ENCODE measurements around the gene RAMP1. TPM values are rescaled to one million over a fixed set of nuclear protein-coding genes. Genes with fewer than 3 reads are reported as not detected.

The RAMP1 gene
- polyA plus RNA-seq, 4 donors: 61.6 to 155 (median 88.0) TPM

DNA sequence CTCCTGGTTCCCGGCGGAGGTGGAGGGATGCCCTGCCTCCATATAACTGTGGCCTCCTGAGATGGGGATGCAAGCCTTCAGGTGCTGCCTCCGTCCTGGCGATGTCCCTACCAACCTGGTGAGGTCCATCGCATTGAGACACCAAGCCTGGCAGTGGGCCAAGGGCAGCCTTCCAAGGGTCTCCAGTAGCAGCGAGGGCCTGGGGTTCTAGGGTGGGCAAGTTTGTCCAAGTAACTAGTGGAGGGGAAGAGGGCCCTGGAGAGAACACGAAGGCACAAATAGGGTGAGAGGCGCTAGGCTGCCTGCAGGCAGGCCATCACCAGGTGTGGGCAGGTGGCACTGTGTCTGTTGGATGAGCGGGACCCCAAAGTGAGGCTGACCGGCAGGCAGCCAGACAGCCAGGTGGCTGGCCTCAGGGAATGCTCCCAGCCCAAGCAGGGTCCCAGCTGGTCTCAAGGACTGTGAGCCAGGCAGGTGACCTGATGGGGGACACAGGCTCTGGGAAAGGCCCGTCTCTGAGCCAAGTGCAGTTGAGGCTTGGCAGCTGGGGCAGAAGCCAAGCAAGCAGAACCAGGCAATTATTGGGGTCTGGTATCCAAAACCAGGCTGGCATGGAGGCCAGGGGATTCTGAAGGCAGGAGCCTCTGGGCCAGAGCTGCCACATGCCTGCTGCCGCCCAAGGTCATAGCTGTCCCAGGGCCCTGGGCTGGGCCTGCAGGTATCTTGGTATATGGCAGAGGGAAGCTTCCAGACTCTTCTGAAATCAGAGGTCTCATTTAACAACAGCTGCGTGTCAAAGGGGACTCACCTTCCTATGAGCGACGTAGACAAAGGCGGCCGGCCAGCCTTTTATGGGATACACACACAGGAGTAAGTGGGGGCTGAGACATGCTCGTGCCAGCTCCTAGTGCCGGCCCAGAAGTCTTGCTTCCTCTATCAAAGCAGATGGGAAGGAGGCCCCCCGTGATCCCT, 23.4 kb downstream of the RAMP1 start:
- 85 to 93% (median 89%) methylated on average over 20 of the region's 20 CpGs for WGBS, 3 donors
- no peak overlapping the region for H3K4me3 ChIP-seq (ENCODE audit: low read depth in 1 of 3, low read length in 3 of 3)
- no peak overlapping the region for H3K27ac ChIP-seq (ENCODE audit: low read depth in 1 of 3, low read length in 2 of 3)
- H3K27me3 ChIP-seq (ENCODE audit: control insufficient read depth in 3 of 3, insufficient read depth in 3 of 3, low read length in 3 of 3): no peaks in the 10 kb centered on the region
- DNase-seq: no peak
- no peaks in the 10 kb centered on the region for H3K9me3 ChIP-seq (ENCODE audit: control insufficient read depth in 2 of 2, insufficient read depth in 1 of 2, low read depth in 1 of 2, low read length in 1 of 2)
- peaks cover 0 to 80% (median 0%) of the 10 kb centered on the region in 3 donors for H3K36me3 ChIP-seq (ENCODE audit: control insufficient read depth in 3 of 3, insufficient read depth in 2 of 3, low read depth in 1 of 3, low read length in 3 of 3)
- FAIRE-seq: no peak
- H3K4me1 ChIP-seq (ENCODE audit: control insufficient read depth in 3 of 3, insufficient read depth in 2 of 3, low read depth in 1 of 3, low read length in 2 of 3): no peaks in the 10 kb centered on the region

DNA sequence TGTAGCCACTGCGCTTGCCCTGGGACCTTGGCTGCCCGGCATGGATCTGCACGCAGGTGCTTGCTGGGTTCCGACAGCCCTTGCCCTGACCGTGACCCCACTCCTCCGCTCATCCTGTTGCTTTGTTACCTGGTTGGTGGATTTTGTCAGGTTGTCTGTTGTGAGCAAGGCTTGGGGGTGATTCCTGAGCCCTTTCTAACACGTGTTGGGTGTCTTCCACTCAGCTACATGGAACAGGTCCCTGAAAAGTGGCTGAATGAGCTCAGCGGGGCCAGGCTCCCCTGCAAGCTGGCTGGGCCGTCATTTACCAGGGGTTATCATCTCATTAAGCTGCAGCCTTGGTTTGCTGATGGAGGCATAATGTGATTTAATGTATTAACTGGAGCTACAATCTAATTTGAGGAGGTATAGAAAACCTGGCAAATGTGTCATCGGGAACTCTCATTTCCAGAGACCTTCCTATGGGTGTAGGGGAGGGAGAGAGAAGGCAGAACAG, 24.6 kb downstream of the RAMP1 start:
- no peak for DNase-seq
- no peak overlapping the region for H3K27ac ChIP-seq (ENCODE audit: low read depth in 1 of 3, low read length in 2 of 3)
- no peak overlapping the region for H3K4me3 ChIP-seq (ENCODE audit: low read depth in 1 of 3, low read length in 3 of 3)
- no peak for FAIRE-seq
- WGBS, 3 donors: 91 to 94% (median 92%) methylated on average over 10 of the region's 10 CpGs
- H3K36me3 ChIP-seq (ENCODE audit: control insufficient read depth in 3 of 3, insufficient read depth in 2 of 3, low read depth in 1 of 3, low read length in 3 of 3): peaks cover 0 to 70% (median 0%) of the 10 kb centered on the region in 3 donors
- no peaks in the 10 kb centered on the region for H3K9me3 ChIP-seq (ENCODE audit: control insufficient read depth in 2 of 2, insufficient read depth in 1 of 2, low read depth in 1 of 2, low read length in 1 of 2)
- H3K4me1 ChIP-seq (ENCODE audit: control insufficient read depth in 3 of 3, insufficient read depth in 2 of 3, low read depth in 1 of 3, low read length in 2 of 3): no peaks in the 10 kb centered on the region
- H3K27me3 ChIP-seq (ENCODE audit: control insufficient read depth in 3 of 3, insufficient read depth in 3 of 3, low read length in 3 of 3): no peaks in the 10 kb centered on the region

DNA sequence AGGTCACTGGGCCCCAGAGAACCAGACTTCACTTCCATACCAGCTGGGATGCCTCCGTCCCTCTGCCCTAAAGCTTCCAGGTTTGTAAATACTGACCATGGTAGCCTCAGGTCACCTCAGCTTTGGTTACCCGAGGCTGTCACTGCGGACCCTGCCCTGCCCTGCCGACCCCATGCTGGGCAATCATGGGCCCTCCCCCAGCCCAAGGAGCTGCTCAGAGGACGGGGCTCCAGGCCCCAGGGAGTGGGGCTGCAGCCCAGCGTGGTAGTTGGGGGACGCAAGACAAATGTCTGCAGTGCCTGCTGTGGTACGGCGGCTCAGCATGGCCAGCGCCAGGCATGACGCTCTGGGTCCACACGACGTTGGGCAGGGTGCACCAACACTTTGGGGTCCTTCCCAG, 25.3 kb downstream of the RAMP1 start:
- Histone ChIP-seq H3K27ac (ENCODE audit: low read depth in 1 of 3, low read length in 2 of 3) (peak overlapping the region in 1 of 3 donors; percentile 28), H3K4me3 (ENCODE audit: low read depth in 1 of 3, low read length in 3 of 3) (no peak overlapping the region), H3K9me3 (ENCODE audit: control insufficient read depth in 2 of 2, insufficient read depth in 1 of 2, low read depth in 1 of 2, low read length in 1 of 2) (no peaks in the 10 kb centered on the region), H3K27me3 (ENCODE audit: control insufficient read depth in 3 of 3, insufficient read depth in 3 of 3, low read length in 3 of 3) (no peaks in the 10 kb centered on the region), H3K36me3 (ENCODE audit: control insufficient read depth in 3 of 3, insufficient read depth in 2 of 3, low read depth in 1 of 3, low read length in 3 of 3) (peaks cover 0 to 67% (median 0%) of the 10 kb centered on the region in 3 donors), H3K4me1 (ENCODE audit: control insufficient read depth in 3 of 3, insufficient read depth in 2 of 3, low read depth in 1 of 3, low read length in 2 of 3) (no peaks in the 10 kb centered on the region)
- WGBS, 3 donors: 80 to 88% (median 86%) methylated on average over 13 of the region's 13 CpGs
- DNase-seq (no peak), FAIRE-seq (no peak)

DNA sequence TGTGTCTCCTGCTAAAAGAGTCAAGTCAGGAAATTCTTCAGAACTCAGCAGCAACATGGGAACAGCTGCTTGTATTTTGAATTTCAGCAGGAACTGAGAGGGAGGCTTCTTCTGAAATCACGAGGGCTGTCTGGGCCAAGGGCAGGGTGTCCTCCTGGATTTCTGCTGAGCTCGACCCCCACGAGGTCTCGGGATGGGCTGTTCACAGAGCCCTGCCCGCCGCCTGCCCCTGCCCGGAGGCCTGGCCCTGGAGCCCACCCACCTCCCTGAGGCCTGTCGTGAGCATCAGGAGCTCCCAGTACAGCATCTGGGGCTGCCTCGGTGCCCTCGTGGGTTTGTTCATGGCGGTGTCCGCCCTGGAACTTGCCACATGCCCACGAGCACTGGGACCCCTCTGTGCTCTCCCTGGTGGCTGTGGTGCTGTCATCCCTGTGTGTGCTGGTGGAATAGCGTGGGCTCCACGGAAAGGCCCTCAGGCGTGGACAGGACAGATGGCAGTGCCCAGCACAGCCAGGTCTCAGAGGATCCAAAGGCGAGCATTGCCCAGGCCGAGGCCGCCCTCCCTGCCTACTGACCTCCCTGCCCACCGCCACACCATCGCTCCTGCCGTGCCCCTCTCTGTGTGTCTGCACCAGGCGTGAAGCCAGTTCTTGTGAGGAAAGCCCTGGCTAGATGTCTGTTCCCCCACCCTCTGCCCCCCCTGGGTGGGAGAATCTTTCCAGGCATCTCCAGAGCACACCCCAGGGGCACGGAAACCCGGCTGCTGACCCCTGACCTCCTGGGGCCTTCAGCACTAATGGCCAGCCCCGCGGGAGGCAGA, 25.9 kb downstream of the RAMP1 start:
- Histone ChIP-seq H3K4me1 (ENCODE audit: control insufficient read depth in 3 of 3, insufficient read depth in 2 of 3, low read depth in 1 of 3, low read length in 2 of 3) (no peaks in the 10 kb centered on the region), H3K27me3 (ENCODE audit: control insufficient read depth in 3 of 3, insufficient read depth in 3 of 3, low read length in 3 of 3) (no peaks in the 10 kb centered on the region), H3K27ac (ENCODE audit: low read depth in 1 of 3, low read length in 2 of 3) (peak overlapping the region in 1 of 3 donors; percentile 67), H3K9me3 (ENCODE audit: control insufficient read depth in 2 of 2, insufficient read depth in 1 of 2, low read depth in 1 of 2, low read length in 1 of 2) (no peaks in the 10 kb centered on the region), H3K36me3 (ENCODE audit: control insufficient read depth in 3 of 3, insufficient read depth in 2 of 3, low read depth in 1 of 3, low read length in 3 of 3) (peaks cover 0 to 63% (median 0%) of the 10 kb centered on the region in 3 donors), H3K4me3 (ENCODE audit: low read depth in 1 of 3, low read length in 3 of 3) (no peak overlapping the region)
- no peak for FAIRE-seq
- DNase-seq: no peak
- WGBS, 3 donors: 82 to 86% (median 86%) methylated on average over 24 to 27 of the region's 27 CpGs

DNA sequence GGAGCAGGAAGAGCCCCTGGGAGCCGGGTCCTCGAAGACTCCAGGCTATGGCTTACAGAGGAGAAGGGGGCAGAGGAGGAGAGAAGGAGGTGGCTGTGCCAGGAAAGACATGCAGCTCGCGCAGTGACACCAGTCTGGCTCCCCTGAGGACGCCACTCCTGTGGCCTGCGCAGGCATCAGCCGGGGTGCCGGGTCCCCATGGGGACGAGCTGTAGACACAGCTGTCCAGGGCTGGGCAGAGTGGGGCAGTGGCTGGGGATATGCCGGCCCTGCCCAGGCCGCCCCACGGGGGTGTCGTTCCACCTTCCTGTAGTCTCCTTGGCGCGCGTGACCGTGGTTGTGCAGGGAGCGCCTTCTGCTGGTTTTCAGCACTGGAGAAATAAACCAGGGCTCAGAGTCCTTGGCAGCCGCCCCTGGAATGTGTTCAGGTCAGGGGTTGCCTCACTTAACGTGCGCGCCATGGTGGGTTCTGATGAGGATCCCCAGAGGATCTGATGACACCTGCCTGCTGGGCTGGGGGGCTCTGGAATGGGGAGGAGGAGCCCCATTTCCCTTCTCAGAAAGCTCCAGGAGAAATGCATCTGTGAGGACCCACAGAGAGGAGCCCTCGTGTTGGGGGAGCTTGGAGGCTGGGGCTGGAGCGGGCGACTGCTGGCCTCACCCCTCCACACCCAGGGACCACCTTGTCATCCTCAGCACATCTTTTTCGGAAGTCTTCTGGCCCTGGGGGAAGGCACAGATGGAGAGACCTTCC, 26.7 kb downstream of the RAMP1 start:
- FAIRE-seq (no peak), DNase-seq (peak in 1 of 2 donors; percentile 24)
- Histone ChIP-seq H3K27me3 (ENCODE audit: control insufficient read depth in 3 of 3, insufficient read depth in 3 of 3, low read length in 3 of 3) (no peaks in the 10 kb centered on the region), H3K27ac (ENCODE audit: low read depth in 1 of 3, low read length in 2 of 3) (peak overlapping the region in 1 of 3 donors; percentile 67), H3K9me3 (ENCODE audit: control insufficient read depth in 2 of 2, insufficient read depth in 1 of 2, low read depth in 1 of 2, low read length in 1 of 2) (no peaks in the 10 kb centered on the region), H3K36me3 (ENCODE audit: control insufficient read depth in 3 of 3, insufficient read depth in 2 of 3, low read depth in 1 of 3, low read length in 3 of 3) (peaks cover 0 to 58% (median 0%) of the 10 kb centered on the region in 3 donors), H3K4me1 (ENCODE audit: control insufficient read depth in 3 of 3, insufficient read depth in 2 of 3, low read depth in 1 of 3, low read length in 2 of 3) (no peaks in the 10 kb centered on the region), H3K4me3 (ENCODE audit: low read depth in 1 of 3, low read length in 3 of 3) (no peak overlapping the region)
- WGBS, 3 donors: 70 to 83% (median 83%) methylated on average over 21 to 26 of the region's 26 CpGs

DNA sequence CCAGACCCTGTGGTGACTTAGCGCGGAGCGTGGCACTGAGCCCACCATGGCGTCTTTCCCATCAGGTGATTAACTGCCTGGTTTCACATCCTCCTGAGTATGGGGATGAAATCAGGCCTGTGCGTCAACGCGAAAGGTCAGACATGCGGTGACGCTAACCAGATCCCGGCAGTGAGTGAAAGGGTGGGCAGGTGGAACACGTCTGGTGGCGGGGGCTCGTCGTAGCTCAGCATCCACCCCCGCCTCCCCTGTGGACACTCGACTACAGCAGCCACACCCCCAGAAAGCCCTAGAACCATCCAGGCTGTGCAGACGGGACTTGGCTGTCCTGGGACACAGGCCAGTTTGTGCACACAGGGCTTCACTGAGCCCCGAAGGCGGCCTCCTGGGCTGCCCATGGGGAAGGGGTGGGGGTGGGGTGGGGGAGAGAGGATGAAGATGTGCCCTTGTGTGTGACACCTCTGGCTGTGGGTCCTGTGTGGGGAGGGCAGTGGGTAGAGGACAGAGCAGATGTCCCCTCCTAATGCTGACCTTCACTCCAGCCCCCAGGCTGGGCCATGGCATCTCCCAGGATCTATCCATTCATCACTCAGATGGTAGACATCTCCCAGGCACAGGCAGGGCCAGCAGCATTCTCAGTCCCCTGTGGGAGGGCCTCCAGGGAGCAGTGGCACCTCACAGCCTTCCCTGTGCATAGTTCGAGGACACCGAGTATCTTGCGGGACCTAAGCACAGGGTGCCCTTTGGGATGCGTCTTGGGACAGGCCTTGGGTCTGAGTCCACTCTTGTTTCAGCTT, 27.5 kb downstream of the RAMP1 start:
- H3K27me3 ChIP-seq (ENCODE audit: control insufficient read depth in 3 of 3, insufficient read depth in 3 of 3, low read length in 3 of 3): no peaks in the 10 kb centered on the region
- H3K27ac ChIP-seq (ENCODE audit: low read depth in 1 of 3, low read length in 2 of 3): peak overlapping the region in 1 of 3 donors; percentile 58
- no peaks in the 10 kb centered on the region for H3K9me3 ChIP-seq (ENCODE audit: control insufficient read depth in 2 of 2, insufficient read depth in 1 of 2, low read depth in 1 of 2, low read length in 1 of 2)
- H3K4me1 ChIP-seq (ENCODE audit: control insufficient read depth in 3 of 3, insufficient read depth in 2 of 3, low read depth in 1 of 3, low read length in 2 of 3): no peaks in the 10 kb centered on the region
- WGBS, 3 donors: 78 to 85% (median 84%) methylated on average over 23 of the region's 23 CpGs
- FAIRE-seq: no peak
- no peak for DNase-seq
- H3K4me3 ChIP-seq (ENCODE audit: low read depth in 1 of 3, low read length in 3 of 3): no peak overlapping the region
- peaks cover 0 to 52% (median 0%) of the 10 kb centered on the region in 3 donors for H3K36me3 ChIP-seq (ENCODE audit: control insufficient read depth in 3 of 3, insufficient read depth in 2 of 3, low read depth in 1 of 3, low read length in 3 of 3)

DNA sequence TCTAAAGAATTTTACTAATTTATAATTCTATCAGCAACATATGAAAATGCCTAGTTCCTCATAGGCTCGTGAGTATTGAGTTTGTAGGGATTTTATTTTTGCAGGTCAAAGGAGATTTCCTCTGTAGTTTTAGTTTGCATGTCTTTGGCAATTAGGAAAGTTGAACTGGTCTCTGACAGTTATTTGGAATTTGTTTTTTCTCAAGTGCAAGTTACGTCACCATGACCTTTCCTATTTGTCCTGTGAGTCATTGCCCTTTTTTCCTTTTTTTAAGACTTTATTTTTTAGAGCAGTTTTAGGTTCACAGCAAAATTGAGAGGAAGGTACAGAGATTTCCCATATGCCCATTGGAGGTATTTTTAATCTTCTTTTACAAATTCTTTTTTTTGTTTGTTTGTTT, 29.0 kb downstream of the RAMP1 start:
- H3K36me3 ChIP-seq (ENCODE audit: control insufficient read depth in 3 of 3, insufficient read depth in 2 of 3, low read depth in 1 of 3, low read length in 3 of 3): peaks cover 0 to 41% (median 0%) of the 10 kb centered on the region in 3 donors
- 55 to 71% (median 70%) methylated on average over 2 of the region's 2 CpGs for WGBS, 3 donors
- H3K4me1 ChIP-seq (ENCODE audit: control insufficient read depth in 3 of 3, insufficient read depth in 2 of 3, low read depth in 1 of 3, low read length in 2 of 3): peaks cover 0 to 2% (median 0%) of the 10 kb centered on the region in 3 donors
- H3K27ac ChIP-seq (ENCODE audit: low read depth in 1 of 3, low read length in 2 of 3): no peak overlapping the region
- H3K9me3 ChIP-seq (ENCODE audit: control insufficient read depth in 2 of 2, insufficient read depth in 1 of 2, low read depth in 1 of 2, low read length in 1 of 2): no peaks in the 10 kb centered on the region
- no peaks in the 10 kb centered on the region for H3K27me3 ChIP-seq (ENCODE audit: control insufficient read depth in 3 of 3, insufficient read depth in 3 of 3, low read length in 3 of 3)
- no peak for DNase-seq
- H3K4me3 ChIP-seq (ENCODE audit: low read depth in 1 of 3, low read length in 3 of 3): no peak overlapping the region
- FAIRE-seq: no peak

Measured in small intestine (tissue), 7 donors.